Non-pigmented ciliary epithelial cell (primary cell): ENCODE measurements around the gene HERC4.
"Not testable (repeated sequence)": the region's sequence is repeated elsewhere in the genome, so short reads cannot be mapped to it uniquely, and the experiment has no call there.

ENCODE experiments used
- DNase-seq: peaks from one replicate; pipeline ENCODE4 v3.0.0-alpha.2; 2010; ENCODE audit warnings: low read depth

Gene HERC4

DNA sequence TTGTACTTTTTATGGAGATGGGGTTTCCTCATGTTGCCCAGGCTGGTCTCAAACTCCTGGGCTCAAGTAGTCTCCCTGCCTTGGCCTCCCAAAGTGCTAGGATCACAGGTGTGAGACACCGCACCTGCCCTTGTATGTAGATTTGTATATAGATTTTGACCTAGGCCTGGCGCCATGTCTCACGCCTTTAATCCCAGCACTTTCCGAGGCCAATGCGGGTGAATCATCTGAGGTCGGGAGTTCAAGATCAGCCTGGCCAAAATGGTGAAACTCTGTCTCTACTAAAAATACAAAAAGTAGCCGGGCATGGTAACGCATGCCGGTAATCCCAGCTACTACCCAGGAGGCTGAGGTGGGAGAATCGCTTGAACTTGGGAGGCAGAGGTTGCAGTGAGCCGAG is 197.7 kb downstream of the HERC4 start:
- DNase-seq: not testable (repeated sequence)

- DNase-seq: no peak
These were observed 199.5 kb downstream of the HERC4 start for GRCh38 chr10:67875340-67876238.
